Left lung (tissue), 10 donors: ENCODE results near the gene KRT71. TPM values are rescaled to one million over a fixed set of nuclear protein-coding genes. Genes with fewer than 3 reads are reported as not detected.

Source experiments
- ATAC-seq: fragments of 200-7000 bp; cut with Tn5 transposase; one replicate; pipeline ENCODE4 v1.9.1; 2020; ENCODE audit warnings: moderate library complexity
- DNase-seq, 4 donors: peaks; one replicate each; pipeline ENCODE4 v3.0.0-alpha.2; 2013 to 2020
- H3K27ac ChIP-seq, 2 donors: fragments of 200-600 bp; sonication (generic) in 1 of 2; one replicate each; pipeline versions ENCODE4 v1.5.0 to v1.8.0; 2020 to 2021
- H3K27me3 ChIP-seq, 2 donors: fragments of 200-600 bp; sonication (generic) in 1 of 2; one replicate each; pipeline versions ENCODE4 v1.5.0 to v1.8.0; 2020 to 2021
- H3K36me3 ChIP-seq, 2 donors: fragments of 200-600 bp; sonication (generic) in 1 of 2; one replicate each; pipeline versions ENCODE4 v1.5.0 to v1.8.0; 2020 to 2021
- H3K4me1 ChIP-seq, 2 donors: fragments of 200-600 bp; one replicate each; pipeline ENCODE4 v1.8.0; 2021
- H3K4me3 ChIP-seq, 2 donors: fragments of 200-600 bp; sonication (generic) in 1 of 2; one replicate each; pipeline versions ENCODE4 v1.5.0 to v1.8.0; 2020 to 2021; ENCODE audit warnings: mild to moderate bottlenecking in 1 of 2
- H3K9me3 ChIP-seq, 2 donors: fragments of 200-600 bp; sonication (generic) in 1 of 2; one replicate each; pipeline versions ENCODE4 v1.5.0 to v1.8.0; 2020 to 2021
- CTCF ChIP-seq, 2 donors: fragments of 200-600 bp; sonication (generic) in 1 of 2; IDR thresholded peaks; one replicate each; pipeline versions ENCODE4 v1.5.0 to v1.8.0; 2021; ENCODE audit warnings: antibody characterized with exemption in 2 of 2
- intact Hi-C, 2 donors: fragments of 100-400 bp; cut with DNase I; formaldehyde crosslinking; loops; one replicate each; pipeline versions ENCODE4 v1.11.2 to v1.14.2; 2022
- polyA plus RNA-seq, 6 donors: library from polyadenylated mRNA; unstranded; fragments of 120-200 nt; gene quantifications; one replicate each; pipeline ENCODE4 v1.2.1, GENCODE V29; 2013; ENCODE audit not compliant: insufficient read length in 6 of 6
- total RNA-seq, 2 donors: library from RNA; stranded (reverse); fragmentation: NEBNext Ultra II Directional; extraction: Animal tissue kit (Norgen Biotek cat#: 25700); gene quantifications; one replicate each; pipeline ENCODE4 v1.2.1, GENCODE V29; 2021
- donor health status: DM: no; HTN: yes; CAD: no.
- donor health status: DM: no; HTN: no; CAD: no.

KRT71 gene
- total and polyA plus RNA-seq, 8 donors, result 0.10 to 0.18 (median 0.15) TPM; not detected in 4

GRCh38 chr12:52535574-52535973 is 17.4 kb downstream of the KRT71 start:
- Histone ChIP-seq H3K36me3 (no peaks in the 10 kb centered on the region), H3K9me3 (no peaks in the 10 kb centered on the region), H3K4me1 (no peaks in the 10 kb centered on the region), H3K4me3 (no peak overlapping the region), H3K27me3 (no peaks in the 10 kb centered on the region), H3K27ac (no peak overlapping the region)
- ATAC-seq (no peak), DNase-seq (no peak)
- TF ChIP-seq CTCF (IDR thresholded peaks at IDR 0.05), result no peak
- intact Hi-C loops, result no loop called here

GRCh38 chr12:52534482-52534881 is 18.5 kb downstream of the KRT71 start:
- intact Hi-C loops, result no loop called here
- no peak overlapping the region for H3K27ac ChIP-seq
- ATAC-seq, result no peak
- H3K9me3 ChIP-seq, result no peaks in the 10 kb centered on the region
- H3K4me3 ChIP-seq, result no peak overlapping the region
- no peaks in the 10 kb centered on the region for H3K4me1 ChIP-seq
- TF ChIP-seq CTCF (IDR thresholded peaks at IDR 0.05), result no peak
- no peaks in the 10 kb centered on the region for H3K27me3 ChIP-seq
- no peaks in the 10 kb centered on the region for H3K36me3 ChIP-seq
- DNase-seq, result no peak

- Histone ChIP-seq H3K4me1 (no peaks in the 10 kb centered on the region), H3K27me3 (no peaks in the 10 kb centered on the region), H3K9me3 (no peaks in the 10 kb centered on the region), H3K36me3 (no peaks in the 10 kb centered on the region), H3K4me3 (no peak overlapping the region), H3K27ac (no peak overlapping the region)
- TF ChIP-seq CTCF (IDR thresholded peaks at IDR 0.05), result no peak
- intact Hi-C loops, result no loop called here
- no peak for DNase-seq
- no peak for ATAC-seq
Observed at GRCh38 chr12:52533686-52534470, 19.1 kb downstream of the KRT71 start.

GRCh38 chr12:52532636-52533035 is 20.3 kb downstream of the KRT71 start:
- no peaks in the 10 kb centered on the region for H3K4me1 ChIP-seq
- intact Hi-C loops, result no loop called here
- DNase-seq, result no peak
- no peaks in the 10 kb centered on the region for H3K9me3 ChIP-seq
- no peaks in the 10 kb centered on the region for H3K36me3 ChIP-seq
- ATAC-seq, result no peak
- no peaks in the 10 kb centered on the region for H3K27me3 ChIP-seq
- no peak overlapping the region for H3K4me3 ChIP-seq
- no peak for TF ChIP-seq CTCF (IDR thresholded peaks at IDR 0.05)
- no peak overlapping the region for H3K27ac ChIP-seq

- ATAC-seq, result no peak
- Histone ChIP-seq H3K27me3 (no peaks in the 10 kb centered on the region), H3K36me3 (no peaks in the 10 kb centered on the region), H3K4me3 (no peak overlapping the region), H3K27ac (no peak overlapping the region), H3K4me1 (no peaks in the 10 kb centered on the region), H3K9me3 (no peaks in the 10 kb centered on the region)
- TF ChIP-seq CTCF (IDR thresholded peaks at IDR 0.05), result no peak
- DNase-seq, result no peak
- intact Hi-C loops, result no loop called here
Observed at GRCh38 chr12:52531566-52532300, 21.2 kb downstream of the KRT71 start.
